Thyroid gland (tissue), 4 donors: ENCODE measurements around the gene FADS1. TPM values are rescaled to one million over a fixed set of nuclear protein-coding genes. Genes with fewer than 3 reads are reported as not detected.

Source experiments
- DNase-seq, 2 donors: peaks; one replicate each; pipeline ENCODE4 v3.0.0-alpha.2; 2019
- H3K27ac ChIP-seq, 3 donors: fragments of 200-600 bp; sonication (generic); 1 replicate in 2 of 3; 2 replicates in 1 of 3; pipeline ENCODE4 v1.5.1; 2016 to 2019; ENCODE audit warnings: mild to moderate bottlenecking in 1 of 3, moderate library complexity in 1 of 3
- H3K27me3 ChIP-seq: fragments of 200-600 bp; sonication (generic); one replicate; pipeline ENCODE4 v1.5.1; 2019
- H3K36me3 ChIP-seq, 2 donors: fragments of 200-600 bp; sonication (generic); one replicate each; pipeline ENCODE4 v1.5.1; 2016 to 2019
- H3K4me1 ChIP-seq, 2 donors: fragments of 200-600 bp; sonication (generic); one replicate each; pipeline ENCODE4 v1.5.1; 2017 to 2019
- H3K4me3 ChIP-seq, 3 donors: fragments of 200-600 bp; sonication (generic); replicated peaks in 1 of 3; 1 replicate in 2 of 3; 2 replicates in 1 of 3; pipeline ENCODE4 v1.5.1; 2016; ENCODE audit warnings: mild to moderate bottlenecking in 1 of 3
- H3K9me3 ChIP-seq: fragments of 200-600 bp; sonication (generic); one replicate; pipeline ENCODE4 v1.5.1; 2017
- POLR2A ChIP-seq, 2 donors: fragments of 450-650 bp; IDR thresholded peaks; one replicate each; pipeline ENCODE4 v1.6.1; 2017; ENCODE audit warnings: antibody characterized with exemption in 2 of 2, mild to moderate bottlenecking in 2 of 2, moderate library complexity in 1 of 2
- WGBS, 2 donors: methylation state at CpG; one replicate each; pipeline ENCODE4 v1.1.5; 2017; 5-methylcytosine and 5-hydroxymethylcytosine counted together
- intact Hi-C: fragments of 100-400 bp; cut with DNase I; formaldehyde crosslinking; loops from one replicate; pipeline ENCODE4 v1.15.1; 2023
- total RNA-seq, 4 donors: library from RNA; depleted of rRNA; stranded (reverse); fragments of >200 nt; gene quantifications; one replicate each; pipeline ENCODE4 v1.2.3, GENCODE V29; 2016
- TF ChIP-seq, protein P1 (sequence below), 6 experiments: fragments of 200-600 bp in 3 of 6; fragments of 450-650 bp in 3 of 6; sonication (generic) in 3 of 6; IDR thresholded peaks; one replicate each; pipeline ENCODE4 v1.5.1; 2016 to 2019; ENCODE audit warnings: antibody characterized with exemption in 6 of 6, mild to moderate bottlenecking in 2 of 6, inconsistent platforms in 1 of 6, moderate library complexity in 1 of 6

Gene FADS1
- total RNA-seq, 4 donors from 2014 or later: 6.8 to 17.3 (median 13.9) TPM

GRCh38 chr11:61780581-61781162, 36.1 kb downstream of the FADS1 start:
- WGBS, 2 donors: 81 to 82% methylated on average over 9 of the region's 9 CpGs
- DNase-seq: no peak
- H3K4me3 ChIP-seq: no peak overlapping the region
- peaks cover 0 to 4% of the 10 kb centered on the region in 2 donors for H3K36me3 ChIP-seq
- H3K9me3 ChIP-seq: no peaks in the 10 kb centered on the region
- TF ChIP-seq, protein P1, sequence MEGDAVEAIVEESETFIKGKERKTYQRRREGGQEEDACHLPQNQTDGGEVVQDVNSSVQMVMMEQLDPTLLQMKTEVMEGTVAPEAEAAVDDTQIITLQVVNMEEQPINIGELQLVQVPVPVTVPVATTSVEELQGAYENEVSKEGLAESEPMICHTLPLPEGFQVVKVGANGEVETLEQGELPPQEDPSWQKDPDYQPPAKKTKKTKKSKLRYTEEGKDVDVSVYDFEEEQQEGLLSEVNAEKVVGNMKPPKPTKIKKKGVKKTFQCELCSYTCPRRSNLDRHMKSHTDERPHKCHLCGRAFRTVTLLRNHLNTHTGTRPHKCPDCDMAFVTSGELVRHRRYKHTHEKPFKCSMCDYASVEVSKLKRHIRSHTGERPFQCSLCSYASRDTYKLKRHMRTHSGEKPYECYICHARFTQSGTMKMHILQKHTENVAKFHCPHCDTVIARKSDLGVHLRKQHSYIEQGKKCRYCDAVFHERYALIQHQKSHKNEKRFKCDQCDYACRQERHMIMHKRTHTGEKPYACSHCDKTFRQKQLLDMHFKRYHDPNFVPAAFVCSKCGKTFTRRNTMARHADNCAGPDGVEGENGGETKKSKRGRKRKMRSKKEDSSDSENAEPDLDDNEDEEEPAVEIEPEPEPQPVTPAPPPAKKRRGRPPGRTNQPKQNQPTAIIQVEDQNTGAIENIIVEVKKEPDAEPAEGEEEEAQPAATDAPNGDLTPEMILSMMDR (IDR thresholded peaks at IDR 0.05): no peak
- no peak for TF ChIP-seq POLR2A (IDR thresholded peaks at IDR 0.05)
- peaks cover 7 to 9% of the 10 kb centered on the region in 2 donors for H3K4me1 ChIP-seq
- intact Hi-C loops: no loop called here
- no peak overlapping the region for H3K27ac ChIP-seq
- no peaks in the 10 kb centered on the region for H3K27me3 ChIP-seq

DNA sequence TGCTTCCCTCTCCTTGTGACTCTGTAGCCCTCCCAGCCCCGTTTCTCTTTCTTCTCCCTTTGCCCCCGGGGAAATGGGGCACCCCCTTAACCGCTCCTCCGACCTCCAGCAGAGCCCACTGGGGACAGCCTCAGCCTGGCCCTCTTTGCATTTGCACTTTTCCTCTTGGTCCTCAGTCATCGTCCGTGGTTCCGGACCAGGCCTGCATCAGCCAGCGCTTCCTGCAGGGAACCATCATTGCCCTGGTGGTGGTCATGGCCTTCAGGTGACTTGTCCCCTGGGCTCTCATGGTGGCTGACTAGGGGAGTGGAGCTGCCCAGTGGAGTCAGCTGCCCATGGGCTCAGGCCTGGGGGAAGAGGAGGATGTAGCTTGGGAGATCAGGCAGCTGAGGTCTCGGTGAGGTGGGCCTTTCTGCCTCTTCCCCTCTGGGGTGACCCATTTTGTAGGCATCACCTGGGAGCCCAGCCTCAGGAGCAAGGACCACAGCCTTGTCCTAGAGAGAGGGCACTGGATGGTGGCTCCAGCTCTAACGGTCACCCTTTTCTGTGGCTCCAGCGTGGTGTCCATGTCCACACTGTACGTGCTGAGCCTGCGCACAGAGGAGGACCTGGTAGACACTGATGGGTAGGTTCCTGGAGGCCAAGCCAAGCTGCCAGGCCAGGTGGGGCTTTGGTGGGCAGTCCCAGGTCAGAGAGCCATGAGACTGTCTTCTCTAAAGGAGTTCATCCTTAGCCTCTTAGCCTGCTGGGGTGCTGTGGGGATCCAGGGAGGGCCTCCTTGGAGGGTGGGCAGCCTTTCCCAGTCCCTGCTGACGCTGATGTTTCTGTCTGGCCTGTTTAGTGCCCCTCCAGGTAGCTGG, 36.9 kb downstream of the FADS1 start:
- Histone ChIP-seq H3K4me1 (peaks cover 7 to 9% of the 10 kb centered on the region in 2 donors), H3K9me3 (no peaks in the 10 kb centered on the region), H3K27me3 (no peaks in the 10 kb centered on the region), H3K27ac (no peak overlapping the region), H3K4me3 (no peak overlapping the region), H3K36me3 (peaks cover 0 to 4% of the 10 kb centered on the region in 2 donors)
- DNase-seq: no peak
- TF ChIP-seq POLR2A (IDR thresholded peaks at IDR 0.05): no peak
- TF ChIP-seq, protein P1 (IDR thresholded peaks at IDR 0.05): no peak
- 89 to 95% methylated on average over 14 of the region's 14 CpGs for WGBS, 2 donors
- intact Hi-C loops: no loop called here

DNA sequence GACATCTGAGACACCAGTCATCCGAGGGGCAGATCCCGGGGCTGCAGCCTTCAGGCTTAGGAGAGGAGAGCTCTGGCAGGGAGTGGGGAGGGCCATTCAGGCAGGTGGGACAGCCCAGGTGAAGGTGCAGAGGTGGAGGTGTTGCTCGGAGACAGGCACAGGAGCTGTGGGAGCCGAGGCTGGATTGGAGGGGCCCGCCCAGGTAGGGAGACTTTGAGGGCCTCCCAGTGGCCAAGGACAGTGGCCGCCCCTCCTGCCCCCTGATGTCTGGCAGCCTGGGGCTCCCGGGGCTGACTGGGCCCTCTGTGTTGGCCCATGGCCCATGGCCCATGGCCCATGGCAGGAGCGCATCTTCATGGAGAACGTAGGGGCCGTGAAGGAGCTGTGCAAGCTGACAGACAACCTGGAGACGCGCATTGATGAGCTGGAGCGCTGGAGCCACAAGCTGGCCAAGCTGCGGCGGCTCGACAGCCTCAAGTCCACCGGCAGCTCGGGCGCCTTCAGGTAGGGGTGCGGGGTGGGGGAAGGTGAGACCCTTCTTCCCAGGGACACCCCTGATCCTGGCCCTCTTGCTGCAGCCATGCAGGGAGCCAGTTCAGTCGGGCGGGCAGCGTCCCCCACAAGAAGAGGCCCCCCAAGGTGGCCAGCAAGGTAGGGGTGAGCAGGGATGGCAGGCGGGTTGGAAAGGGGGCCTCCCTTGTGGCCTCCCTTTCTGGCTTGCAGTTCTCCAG, 37.7 kb downstream of the FADS1 start:
- no peaks in the 10 kb centered on the region for H3K27me3 ChIP-seq
- no peak for DNase-seq
- no peaks in the 10 kb centered on the region for H3K36me3 ChIP-seq
- H3K4me1 ChIP-seq: peaks cover 7 to 9% of the 10 kb centered on the region in 2 donors
- H3K4me3 ChIP-seq: no peak overlapping the region
- WGBS, 2 donors: 71 to 82% methylated on average over 5 to 21 of the region's 24 CpGs
- no peaks in the 10 kb centered on the region for H3K9me3 ChIP-seq
- H3K27ac ChIP-seq: no peak overlapping the region
- intact Hi-C loops: no loop called here
- TF ChIP-seq, protein P1 (IDR thresholded peaks at IDR 0.05): no peak
- no peak for TF ChIP-seq POLR2A (IDR thresholded peaks at IDR 0.05)

GRCh38 chr11:61778357-61778886, 38.4 kb downstream of the FADS1 start:
- WGBS, 2 donors: 87 to 90% methylated on average over 11 of the region's 11 CpGs
- H3K4me3 ChIP-seq: no peak overlapping the region
- TF ChIP-seq, protein P1 (IDR thresholded peaks at IDR 0.05): no peak

More at GRCh38 chr11:61778357-61778886, 38.4 kb downstream of the FADS1 start:
- Histone ChIP-seq H3K27ac (no peak overlapping the region), H3K9me3 (no peaks in the 10 kb centered on the region), H3K4me1 (peaks cover 7 to 9% of the 10 kb centered on the region in 2 donors), H3K36me3 (no peaks in the 10 kb centered on the region), H3K27me3 (no peaks in the 10 kb centered on the region)
- no peak for DNase-seq
- intact Hi-C loops: no loop called here
